GM18867 (cell line): ENCODE results near the gene GNAQ.

Experiments used
- ATAC-seq: cut with Tn5 transposase; IDR thresholded peaks from one replicate; pipeline ENCODE4 v1.9.1; 2021; ENCODE audit warnings: mild to moderate bottlenecking, moderate library complexity; ENCODE audit not compliant: unreplicated experiment

GNAQ gene

GRCh38 chr9:77977210-77977611, 54.4 kb downstream of the GNAQ start:
- ATAC-seq: no peak

GRCh38 chr9:77975806-77976205, 55.8 kb downstream of the GNAQ start:
- no peak for ATAC-seq

GRCh38 chr9:77975036-77975435, 56.6 kb downstream of the GNAQ start:
- no peak for ATAC-seq

GRCh38 chr9:77974434-77974833, 57.2 kb downstream of the GNAQ start:
- ATAC-seq: no peak

- ATAC-seq: no peak
These were observed 62.5 kb downstream of the GNAQ start for GRCh38 chr9:77969083-77969482.

- ATAC-seq: no peak
These were observed 63.1 kb downstream of the GNAQ start for GRCh38 chr9:77968506-77968905.

GRCh38 chr9:77966718-77967117, 64.9 kb downstream of the GNAQ start:
- no peak for ATAC-seq

- ATAC-seq: no peak
These were observed 66.0 kb downstream of the GNAQ start for GRCh38 chr9:77965445-77966123.

- no peak for ATAC-seq
These were observed 67.4 kb downstream of the GNAQ start for GRCh38 chr9:77964258-77964657.

- no peak for ATAC-seq
These were observed 70.1 kb downstream of the GNAQ start for GRCh38 chr9:77961541-77961940.

GRCh38 chr9:77960356-77961153, 71.1 kb downstream of the GNAQ start:
- ATAC-seq: no peak

GRCh38 chr9:77959803-77960202, 71.8 kb downstream of the GNAQ start:
- ATAC-seq: no peak

GRCh38 chr9:77957652-77958051, 74.0 kb downstream of the GNAQ start:
- no peak for ATAC-seq

GRCh38 chr9:77956555-77956954, 75.1 kb downstream of the GNAQ start:
- ATAC-seq: no peak

- ATAC-seq: no peak
These were observed 77.0 kb downstream of the GNAQ start for GRCh38 chr9:77954666-77955015.

GRCh38 chr9:77954013-77954665, 77.5 kb downstream of the GNAQ start:
- no peak for ATAC-seq

- no peak for ATAC-seq
These were observed 78.0 kb downstream of the GNAQ start for GRCh38 chr9:77953590-77953989.

- no peak for ATAC-seq
These were observed 78.8 kb downstream of the GNAQ start for GRCh38 chr9:77952635-77953328.

- ATAC-seq: no peak
These were observed 80.2 kb downstream of the GNAQ start for GRCh38 chr9:77951369-77951768.

- ATAC-seq: no peak
These were observed 81.7 kb downstream of the GNAQ start for GRCh38 chr9:77949751-77950436.

GRCh38 chr9:77947651-77948050, 84.0 kb downstream of the GNAQ start:
- ATAC-seq: no peak
